Measurements from ENCODE around the gene GIPR.
"Not testable (repeated sequence)": the region's sequence is repeated elsewhere in the genome, so short reads cannot be mapped to it uniquely, and the experiment has no call there.

Gene GIPR

GRCh38 chr19:45692187-45693105 lies 24.4 kb downstream of the GIPR start, which contains the start of gene QPCTL:
Gene QPCTL (plus strand): TSS chr19:45692666. CDS start chr19:45692704, 38 bp downstream.
- DNase-seq: peak; percentile 98

GRCh38 chr19:45693106-45693788 lies 25.2 kb downstream of the GIPR start:
- peak; percentile 89 for DNase-seq

DNA sequence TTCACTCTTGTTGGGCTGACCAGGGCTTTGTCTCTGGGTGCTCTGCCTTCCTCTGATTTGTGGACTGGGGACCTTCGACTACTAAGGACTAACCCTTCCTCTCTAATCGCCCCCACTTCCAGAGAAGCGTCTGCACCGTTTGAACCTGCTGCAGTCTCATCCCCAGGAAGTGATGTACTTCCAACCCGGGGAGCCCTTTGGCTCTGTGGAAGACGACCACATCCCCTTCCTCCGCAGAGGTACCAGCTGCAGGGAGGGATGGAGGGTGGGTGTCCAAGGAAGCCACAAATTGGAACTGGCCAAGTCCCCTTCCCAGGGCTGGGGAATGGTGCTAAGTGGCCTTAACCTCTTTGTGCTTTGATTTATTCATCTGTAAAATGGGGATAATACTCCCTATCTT lies 33.7 kb downstream of the GIPR start:
- DNase-seq: no peak

- DNase-seq: no peak
Observed at GRCh38 chr19:45705115-45705514, 37.1 kb downstream of the GIPR start.

DNA sequence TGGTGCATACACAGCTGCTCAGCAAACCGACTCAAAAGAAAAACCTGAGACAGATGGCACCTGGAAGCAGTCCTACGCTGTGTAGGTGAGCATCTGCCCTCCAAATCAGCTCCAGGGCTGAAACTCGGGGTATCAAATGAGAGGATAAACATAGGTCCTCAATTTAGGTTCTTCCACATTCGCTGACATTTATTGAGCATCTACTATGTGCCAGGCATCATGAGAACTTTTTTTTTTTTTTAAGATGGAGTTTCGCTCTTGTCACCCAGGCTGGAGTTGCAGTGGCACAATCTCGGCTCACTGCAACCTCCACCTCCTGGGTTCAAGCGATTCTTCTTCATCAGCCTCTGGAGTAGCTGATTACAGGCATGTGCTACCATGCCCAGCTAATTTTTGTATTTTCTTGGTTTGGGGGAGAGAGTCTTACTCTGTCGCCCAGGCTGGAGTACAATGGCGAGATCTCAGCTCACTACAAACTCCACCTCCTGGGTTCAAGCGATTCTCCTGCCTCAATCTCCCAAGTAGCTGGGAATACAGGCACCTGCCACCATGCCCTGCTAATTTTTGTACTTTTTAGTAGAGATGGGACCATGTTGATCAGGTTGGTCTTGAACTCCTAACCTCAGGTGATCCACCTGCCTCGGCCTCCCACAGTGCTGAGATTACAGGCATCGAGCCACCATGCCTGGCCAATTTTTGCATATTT lies 37.8 kb downstream of the GIPR start:
- DNase-seq: no peak

DNA sequence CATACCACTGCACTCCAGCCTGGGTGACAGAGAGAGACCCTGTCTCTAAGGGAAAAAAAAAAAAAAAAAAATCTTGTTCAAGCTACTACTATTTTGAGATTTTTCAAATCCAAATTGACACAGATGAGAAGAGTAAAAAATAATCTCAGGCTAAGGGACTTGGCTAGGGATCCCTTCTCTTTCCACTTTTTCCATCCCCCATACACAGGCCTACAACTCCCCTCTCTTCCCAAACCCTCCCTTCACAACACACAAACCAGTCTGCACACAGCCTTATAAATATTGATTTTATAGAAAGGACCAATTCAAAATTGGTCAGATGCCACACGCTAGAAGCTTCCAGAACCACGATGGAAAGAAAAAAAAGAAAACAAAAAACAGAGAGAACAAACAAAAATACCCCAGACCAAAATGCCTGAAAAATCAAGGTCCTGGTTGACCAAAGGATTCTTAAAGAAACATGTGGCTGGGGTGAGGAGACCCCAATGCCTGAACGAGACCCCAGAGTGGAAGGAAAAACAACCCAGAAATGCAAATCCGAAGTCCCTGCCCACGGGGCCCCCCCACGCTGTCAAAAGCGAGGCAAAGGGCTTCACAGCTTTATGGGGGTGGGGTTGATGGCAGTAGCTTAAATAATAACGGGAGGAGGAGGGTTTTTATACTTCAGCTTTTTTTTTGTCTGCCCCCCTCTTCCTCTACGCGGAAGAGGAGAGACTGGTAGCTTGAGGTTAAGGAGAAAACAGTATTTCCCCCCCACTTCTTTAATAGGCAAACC lies 42.5 kb downstream of the GIPR start:
- DNase-seq: no peak

DNA sequence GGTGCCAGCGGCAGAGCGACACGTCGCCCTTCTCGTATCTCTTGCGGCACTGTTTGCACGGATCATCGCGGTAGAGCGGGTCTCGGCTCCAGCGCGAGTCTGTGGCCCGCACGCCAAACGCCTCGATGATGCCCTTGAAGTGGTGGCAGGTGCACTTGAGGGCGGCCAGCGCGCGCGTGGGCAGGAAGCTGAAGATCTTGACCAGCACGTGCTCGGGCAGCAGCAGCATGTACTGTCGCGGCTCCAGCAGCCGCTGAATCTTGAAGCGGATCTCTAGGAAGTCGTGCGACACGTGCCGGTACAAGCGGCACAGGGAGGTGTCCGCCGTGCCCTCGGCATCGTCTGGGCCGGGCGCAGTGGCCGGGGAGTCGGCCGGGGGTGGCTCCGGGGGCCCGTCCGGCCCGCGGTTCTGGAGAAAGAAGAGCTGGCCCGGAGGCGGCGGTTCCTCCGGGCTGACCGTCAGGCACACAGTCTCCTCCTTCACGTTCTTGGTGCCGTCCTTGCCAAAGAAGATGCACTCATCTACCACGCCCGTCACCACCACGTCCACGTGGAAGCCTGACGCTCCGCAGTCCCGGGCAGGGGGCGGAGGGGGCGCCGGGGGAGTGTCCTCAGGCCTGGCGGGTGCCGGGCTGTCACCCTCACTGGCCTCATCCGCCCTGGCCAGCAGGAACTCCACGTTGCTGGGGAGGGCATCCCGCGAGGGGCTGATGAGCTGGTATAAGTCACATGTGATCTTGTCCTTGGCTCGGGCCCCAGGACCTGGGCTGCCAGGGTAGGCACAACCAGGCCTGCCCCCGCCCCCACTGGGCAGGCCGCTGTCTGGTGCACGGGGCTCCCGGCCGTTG lies 44.1 kb downstream of the GIPR start:
- DNase-seq: no peak

- DNase-seq: no peak
Observed at GRCh38 chr19:45712699-45713067, 44.7 kb downstream of the GIPR start.

- no peak for DNase-seq
Observed at GRCh38 chr19:45713141-45713540, 45.1 kb downstream of the GIPR start.

DNA sequence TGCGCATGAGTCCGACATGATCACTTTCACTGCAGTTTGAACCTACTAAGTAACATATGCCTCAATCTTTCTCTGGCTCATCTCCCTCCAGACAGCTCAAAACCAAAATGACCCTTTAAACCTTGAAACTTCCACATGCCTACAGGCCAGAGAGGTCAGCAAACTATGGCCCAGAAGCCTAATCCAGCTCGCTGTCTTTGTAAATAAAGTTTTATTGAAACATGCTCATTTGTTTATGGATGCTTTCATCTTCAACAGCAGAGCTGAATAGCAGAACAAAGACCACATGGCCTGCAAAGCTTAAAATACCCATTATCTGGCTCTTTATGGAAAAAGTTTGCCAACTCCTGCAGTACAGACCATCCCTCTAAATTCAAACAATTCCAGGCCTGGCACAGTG lies 47.1 kb downstream of the GIPR start:
- DNase-seq: no peak

- peak; percentile 27 for DNase-seq
Observed at GRCh38 chr19:45716359-45717130, 48.5 kb downstream of the GIPR start.

GRCh38 chr19:45717131-45717982 lies 49.3 kb downstream of the GIPR start:
- DNase-seq: peak; percentile 99

DNA sequence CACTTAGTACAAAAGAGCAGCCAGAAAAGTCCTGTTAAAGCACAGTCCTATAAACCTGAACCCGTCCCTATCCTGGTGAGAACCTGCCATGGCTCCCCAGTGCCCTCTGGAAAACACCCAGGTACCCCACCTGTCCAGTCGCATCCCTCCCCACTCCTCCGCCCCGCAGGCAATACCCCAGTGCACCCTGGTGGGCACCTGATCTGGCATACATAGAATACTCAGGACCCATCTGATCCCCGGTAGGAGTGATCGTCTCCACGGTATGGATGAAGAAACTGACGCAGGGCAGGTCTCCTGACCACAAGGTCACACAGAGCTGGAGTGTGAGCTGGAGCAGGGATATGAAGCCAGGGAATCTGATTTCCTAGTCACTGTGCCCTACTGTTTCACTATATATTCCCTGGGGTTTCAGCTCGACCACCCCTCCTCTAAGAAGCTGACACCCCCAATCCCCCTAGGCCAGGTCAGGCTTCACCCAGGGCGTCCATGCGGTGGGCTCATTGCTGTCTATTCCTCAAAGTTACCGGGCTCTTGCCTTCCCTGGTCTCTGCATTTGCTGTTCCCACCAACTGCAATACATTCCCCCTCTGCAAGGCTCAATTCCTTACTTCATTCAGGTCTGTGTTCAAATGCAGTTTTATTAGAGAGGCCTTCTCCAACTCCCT lies 50.1 kb downstream of the GIPR start:
- DNase-seq: no peak

DNA sequence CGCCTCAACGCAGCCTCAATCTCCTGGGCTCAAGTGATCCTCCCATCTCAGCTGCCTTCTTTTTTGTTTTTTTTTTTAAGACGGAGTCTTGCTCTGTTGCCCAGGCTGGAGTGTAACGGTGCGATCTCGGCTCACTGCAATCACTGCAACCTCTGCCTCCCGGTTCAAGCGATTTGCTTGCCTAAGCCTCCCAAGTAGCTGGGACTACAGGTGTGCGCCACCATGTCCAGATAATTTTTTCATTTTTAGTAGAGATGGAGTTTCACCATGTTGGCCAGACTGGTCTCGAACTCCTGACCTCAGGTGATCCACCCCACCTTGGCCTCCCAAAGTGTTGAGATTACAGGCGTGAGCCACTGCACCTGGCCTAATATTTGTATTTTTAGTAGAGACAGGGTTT lies 52.0 kb downstream of the GIPR start:
- DNase-seq: not testable (repeated sequence)

DNA sequence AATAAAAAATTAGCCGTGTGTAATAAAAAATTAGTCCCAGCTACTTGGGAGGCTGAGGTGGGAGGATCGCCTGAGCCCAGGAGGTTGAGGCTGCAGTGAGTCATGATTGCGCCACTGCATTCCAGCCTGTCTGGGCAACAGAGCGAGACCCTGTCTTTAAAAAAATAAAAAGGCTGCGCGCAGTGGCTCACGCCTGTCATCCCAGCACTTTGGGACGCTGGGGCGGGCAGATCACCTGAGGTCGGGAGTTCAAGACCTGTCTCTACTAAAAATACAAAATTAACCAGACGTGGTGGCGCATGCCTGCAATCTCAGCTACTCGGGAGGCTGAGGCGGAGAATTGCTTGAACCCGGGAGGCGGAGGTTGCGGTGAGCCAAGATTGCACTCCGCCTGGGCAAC lies 60.7 kb downstream of the GIPR start:
- not testable (repeated sequence) for DNase-seq

DNA sequence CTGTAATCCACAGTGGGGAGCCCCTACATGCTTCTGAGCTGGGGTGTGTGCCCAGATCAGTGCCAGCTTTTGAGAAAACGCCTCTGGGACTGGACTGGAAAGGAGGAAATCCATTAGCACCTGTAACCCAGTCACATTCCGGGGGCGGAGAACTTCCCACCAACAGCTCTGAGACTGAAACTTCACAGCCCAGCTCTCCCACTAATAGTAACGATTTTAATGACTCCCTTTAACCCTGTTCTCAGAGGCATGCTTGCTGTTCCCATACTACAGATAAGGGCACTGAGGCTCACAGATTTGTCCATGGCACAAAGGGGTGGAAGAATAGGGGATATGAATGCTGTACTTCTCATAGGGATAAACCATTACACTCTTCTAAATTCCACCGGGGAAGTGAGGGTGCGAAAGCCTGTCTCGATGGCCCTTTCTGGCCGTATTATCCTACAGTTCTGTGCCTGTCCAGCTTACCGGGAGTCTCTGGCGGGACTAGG lies 61.8 kb downstream of the GIPR start:
- peak; percentile 37 for DNase-seq

DNA sequence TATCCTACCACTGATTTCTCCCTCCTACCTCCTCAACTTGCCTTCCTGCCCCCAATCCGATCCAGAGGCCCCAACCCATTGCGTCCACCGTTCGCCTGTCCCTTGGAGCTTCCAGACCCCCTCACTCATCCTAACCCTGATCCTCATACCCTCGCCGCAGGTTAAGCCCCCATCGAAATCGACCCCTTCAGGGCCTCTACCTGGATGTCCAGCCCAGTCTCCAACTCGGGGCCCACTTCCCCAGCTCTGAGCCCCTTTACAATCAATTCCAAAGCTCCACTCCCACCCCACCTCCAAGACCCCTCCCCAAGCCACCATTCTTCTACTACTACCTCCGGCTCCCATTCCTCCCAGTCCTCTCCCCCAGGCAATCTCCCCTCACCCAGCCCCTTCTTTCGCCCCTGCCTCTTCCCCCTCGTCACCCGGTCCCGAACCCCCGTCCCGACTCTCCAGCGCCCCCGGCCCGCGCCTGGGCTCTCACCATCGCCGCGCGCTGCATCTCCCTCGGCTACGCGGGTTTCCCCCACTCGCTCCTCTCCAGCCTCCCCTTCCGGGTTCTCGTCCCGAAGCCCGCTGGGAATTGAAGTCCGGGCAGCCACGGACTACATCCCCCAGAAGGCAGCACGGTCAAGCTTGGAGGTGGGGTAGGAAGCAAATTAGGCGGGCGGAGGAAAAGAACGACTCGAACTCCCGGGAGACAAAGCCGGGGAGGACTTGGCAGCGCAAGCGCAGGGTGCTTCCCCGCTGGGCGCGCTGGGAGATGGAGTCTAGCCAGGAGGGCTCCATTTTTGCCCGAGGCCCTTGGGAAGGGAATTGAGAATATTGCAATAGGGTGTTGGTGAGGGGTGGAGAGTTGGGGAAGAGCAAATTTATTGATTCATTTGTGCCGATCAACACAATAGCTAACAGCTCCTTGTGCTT lies 62.6 kb downstream of the GIPR start, which contains the start of gene FBXO46:
TSS of gene FBXO46 (minus strand) at position 529 of the 921 bp plus-strand sequence. CDS start 17,401 bp downstream, outside the sequence.
- peak; percentile 97 for DNase-seq

Measured in activated CD4-positive, alpha-beta T cell treated with anti-CD3 and anti-CD28 coated beads for 48 hours (primary cell).